Measurements from ENCODE around the gene SCAND1. TPM values are rescaled to one million over a fixed set of nuclear protein-coding genes. Genes with fewer than 3 reads are reported as not detected.
"Not testable (repeated sequence)": the region's sequence is repeated elsewhere in the genome, so short reads cannot be mapped to it uniquely, and the experiment has no call there.

The SCAND1 gene
- total RNA-seq, result 100 to 1,000 TPM; 120 to 136 TPM
- polyA plus RNA-seq (ENCODE audit: insufficient read depth, low read depth, low replicate concordance), result 45.4 TPM
- long read RNA-seq, donor 1, transcript SCAND1-201 (2 exons, 902 nt), result major isoform, 24 of 24 reads
- long read RNA-seq, donor 1, partial matches to known transcripts, result 0 of 24 reads
- long read RNA-seq, donor 1, other reads (novel, unspliced or antisense), result 0 of 24 reads
- long read RNA-seq, donor 2, transcript SCAND1-201 (2 exons, 902 nt), result major isoform, 15 of 15 reads
- long read RNA-seq, donor 2, partial matches to known transcripts, result 0 of 15 reads
- long read RNA-seq, donor 2, other reads (novel, unspliced or antisense), result 0 of 15 reads

- intact Hi-C loops (cut with DNase I; ENCODE audit: low total_unique reads), result no loop called here
These were observed at the start of gene SCAND1 for GRCh38 chr20:35954200-35954906. SCAND1 (minus strand) TSS chr20:35954502; CDS start chr20:35954284, 218 bp downstream.

GRCh38 chr20:36004045-36004444 is 49.7 kb upstream of the SCAND1 start:
- 80 to 90% methylated on average over 1 of the region's 1 CpG for WGBS, 2 donors
- H3K27me3 ChIP-seq, result no peaks in the 10 kb centered on the region
- H3K9me3 ChIP-seq, result no peaks in the 10 kb centered on the region
- no peaks in the 10 kb centered on the region for H3K4me1 ChIP-seq
- TF ChIP-seq POLR2A (IDR thresholded peaks at IDR 0.05) (no peak), CTCF (IDR thresholded peaks at IDR 0.05) (no peak)
- no peak for DNase-seq
- H3K36me3 ChIP-seq (ENCODE audit: low read depth, missing control alignments), result no peaks in the 10 kb centered on the region
- no peak overlapping the region for H3K27ac ChIP-seq
- intact Hi-C loops (cut with DNase I; ENCODE audit: low total_unique reads), result no loop called here
- no peak overlapping the region for H3K4me3 ChIP-seq

More at GRCh38 chr20:35954200-35954906, at the start of gene SCAND1:
- no peaks in the 10 kb centered on the region for H3K36me3 ChIP-seq (ENCODE audit: low read depth, missing control alignments)
- peak within 1 kb of the TSS; percentile 96 to 97 for H3K4me3 ChIP-seq
- no peaks in the 10 kb centered on the region for H3K9me3 ChIP-seq
- peaks cover 19% of the 10 kb centered on the region for H3K4me1 ChIP-seq
- TF ChIP-seq POLR2A (IDR thresholded peaks at IDR 0.05) (no peak), CTCF (IDR thresholded peaks at IDR 0.05) (peak; percentile 88 to 93 (median 93))
- peak within 1 kb of the TSS; percentile 95 for H3K27ac ChIP-seq
- 0% methylated on average over 11 to 44 of the region's 76 CpGs for WGBS, 2 donors
- H3K27me3 ChIP-seq, result no peaks in the 10 kb centered on the region
- DNase-seq, result peak; percentile 94

GRCh38 chr20:36002855-36003254 is 48.6 kb upstream of the SCAND1 start:
- TF ChIP-seq CTCF (IDR thresholded peaks at IDR 0.05) (no peak), POLR2A (IDR thresholded peaks at IDR 0.05) (no peak)
- H3K27ac ChIP-seq, result no peak overlapping the region
- intact Hi-C loops (cut with DNase I; ENCODE audit: low total_unique reads), result no loop called here

GRCh38 chr20:36001331-36001730 is 47.0 kb upstream of the SCAND1 start:
- 59% methylated on average over 18 of the region's 34 CpGs; no CpG with 5 or more reads in 1 of the 2 donors for WGBS, 2 donors
- H3K4me1 ChIP-seq; H3K36me3 ChIP-seq (ENCODE audit: low read depth, missing control alignments); intact Hi-C loops (cut with DNase I; ENCODE audit: low total_unique reads); H3K4me3 ChIP-seq; H3K27ac ChIP-seq; H3K9me3 ChIP-seq; H3K27me3 ChIP-seq; DNase-seq: not testable (repeated sequence)

More at GRCh38 chr20:36002855-36003254, 48.6 kb upstream of the SCAND1 start:
- H3K9me3 ChIP-seq, result no peaks in the 10 kb centered on the region
- H3K36me3 ChIP-seq (ENCODE audit: low read depth, missing control alignments), result no peaks in the 10 kb centered on the region
- no peaks in the 10 kb centered on the region for H3K27me3 ChIP-seq
- no peak overlapping the region for H3K4me3 ChIP-seq
- no peak for DNase-seq
- no peaks in the 10 kb centered on the region for H3K4me1 ChIP-seq

- not testable (repeated sequence) for H3K9me3 ChIP-seq; H3K4me3 ChIP-seq; DNase-seq; H3K27me3 ChIP-seq; H3K36me3 ChIP-seq (ENCODE audit: low read depth, missing control alignments); H3K27ac ChIP-seq; H3K4me1 ChIP-seq
- intact Hi-C loops (cut with DNase I; ENCODE audit: low total_unique reads), result loop anchor here (5.0 kb wide), 1 partner anchor 146 kb away; no protein-coding TSS in a partner anchor
- WGBS, 2 donors, result 88 to 99% methylated on average over 8 of the region's 8 CpGs
These were observed 42.2 kb upstream of the SCAND1 start for GRCh38 chr20:35996492-35996891.

All from testis (tissue), 5 donors.